Nucleus accumbens (tissue), 56 donors: Measurements from ENCODE around the gene PSTPIP1.

Source experiments
- DNase-seq, 56 donors: peaks; one replicate each; lab custom pipeline; 2025; lab: John Stamatoyannopoulos, UW

PSTPIP1 gene

DNA sequence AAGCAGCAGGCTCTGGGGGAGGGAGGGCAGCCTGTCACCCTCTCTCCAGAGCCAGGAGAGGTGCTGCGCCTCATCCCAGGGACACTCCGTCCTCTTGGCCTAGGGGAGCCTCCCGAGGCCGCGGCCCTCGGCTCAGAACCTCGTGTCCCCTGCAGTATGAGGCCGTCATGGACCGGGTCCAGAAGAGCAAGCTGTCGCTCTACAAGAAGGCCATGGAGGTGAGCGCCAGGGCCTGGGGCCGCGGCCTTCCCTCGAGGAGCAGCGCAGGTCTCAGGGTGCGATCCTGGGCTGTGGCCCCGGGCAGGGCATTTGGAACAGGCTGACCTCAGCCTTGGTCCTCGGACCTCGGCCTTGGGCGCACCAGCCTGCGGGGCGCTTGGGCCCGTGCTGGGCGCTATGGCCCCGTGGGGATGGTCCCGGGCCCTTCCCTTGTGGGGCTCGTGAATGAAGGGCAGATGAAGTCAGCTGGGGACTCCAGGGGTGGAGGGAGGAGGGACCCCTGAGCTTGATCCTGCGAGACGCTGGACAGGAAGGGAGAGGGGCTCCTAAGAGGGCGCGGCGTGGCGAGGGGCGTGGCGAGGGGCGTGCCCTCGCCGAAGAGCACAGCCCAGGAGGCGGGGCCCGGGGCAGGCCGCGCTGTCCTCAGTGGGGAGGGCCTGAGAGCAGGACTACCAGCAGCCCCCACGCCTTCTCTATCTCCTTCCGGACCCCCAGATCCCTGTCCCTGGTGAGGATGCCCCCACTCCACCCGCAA is 32.9 kb downstream of the PSTPIP1 start:
- DNase-seq: no peak

DNA sequence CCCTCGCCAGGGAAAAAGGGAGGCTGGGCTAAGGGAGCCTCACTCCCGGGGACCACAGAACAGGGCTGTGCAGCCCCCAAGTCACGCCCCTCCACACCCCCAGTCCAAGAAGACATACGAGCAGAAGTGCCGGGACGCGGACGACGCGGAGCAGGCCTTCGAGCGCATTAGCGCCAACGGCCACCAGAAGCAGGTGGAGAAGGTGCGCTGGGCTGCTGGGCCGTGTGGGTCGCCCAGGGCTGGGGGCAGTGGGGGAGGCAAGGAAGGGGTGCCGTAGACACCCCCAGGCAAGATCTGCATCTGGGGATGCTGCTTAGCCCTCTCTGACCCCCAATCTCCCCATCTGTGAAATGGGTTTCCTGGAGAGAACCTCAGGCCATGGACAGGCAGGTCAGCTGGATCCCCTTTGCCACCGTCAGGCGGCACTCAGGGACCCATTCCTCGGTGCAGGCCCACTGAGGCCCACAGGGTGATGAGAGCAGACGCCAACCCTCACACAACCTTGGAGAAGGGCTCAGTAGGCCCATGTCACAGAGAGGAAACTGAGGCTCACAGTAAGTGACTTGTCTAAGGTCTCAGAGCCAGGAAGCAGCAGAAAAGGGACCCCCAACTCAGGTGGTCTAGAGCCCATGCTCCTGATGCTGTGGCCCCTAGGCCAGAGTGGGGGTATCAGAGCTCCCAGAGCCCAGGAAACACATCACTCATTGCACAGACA is 33.7 kb downstream of the PSTPIP1 start:
- DNase-seq: no peak

DNA sequence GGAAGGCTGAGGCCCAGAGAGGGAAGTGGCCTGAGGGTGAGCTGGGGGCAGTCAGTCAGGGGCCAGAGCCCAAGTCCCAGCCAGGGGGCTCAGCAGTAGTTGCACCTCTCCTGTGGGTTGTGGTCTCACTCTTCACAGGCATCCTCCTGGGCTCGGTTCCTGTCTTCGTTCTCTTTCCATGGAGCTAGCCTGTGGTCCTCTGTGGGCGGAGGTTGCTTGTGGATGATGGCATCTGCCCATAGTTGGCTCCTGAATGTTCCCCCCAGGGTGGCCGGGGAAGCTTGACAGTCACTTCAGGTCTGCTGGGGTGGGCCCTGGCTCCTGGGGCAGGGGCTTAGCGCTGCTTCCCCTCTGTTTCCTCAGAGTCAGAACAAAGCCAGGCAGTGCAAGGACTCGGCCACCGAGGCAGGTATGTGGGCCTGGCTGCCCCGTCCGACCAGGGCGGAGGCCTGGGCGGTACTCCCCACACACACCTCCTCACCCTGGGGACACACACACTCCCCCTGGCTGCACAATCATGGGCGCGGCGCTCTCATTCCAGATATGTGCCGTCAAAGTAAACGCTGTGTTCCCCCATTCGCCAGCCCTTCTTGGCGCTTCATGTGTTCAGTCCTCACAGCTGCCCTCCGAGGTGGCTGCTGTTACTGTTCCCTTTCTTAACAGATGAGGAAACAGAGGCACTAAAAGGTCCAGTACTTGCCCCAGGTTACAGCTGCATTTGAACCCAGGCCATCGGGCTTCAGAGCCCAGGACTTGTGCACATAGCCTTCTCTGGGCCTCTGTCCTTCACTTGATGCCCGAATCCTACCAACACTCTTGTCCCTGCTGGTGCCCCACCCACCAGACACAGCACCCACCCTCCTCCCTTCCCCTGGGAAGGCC is 34.5 kb downstream of the PSTPIP1 start:
- no peak for DNase-seq

DNA sequence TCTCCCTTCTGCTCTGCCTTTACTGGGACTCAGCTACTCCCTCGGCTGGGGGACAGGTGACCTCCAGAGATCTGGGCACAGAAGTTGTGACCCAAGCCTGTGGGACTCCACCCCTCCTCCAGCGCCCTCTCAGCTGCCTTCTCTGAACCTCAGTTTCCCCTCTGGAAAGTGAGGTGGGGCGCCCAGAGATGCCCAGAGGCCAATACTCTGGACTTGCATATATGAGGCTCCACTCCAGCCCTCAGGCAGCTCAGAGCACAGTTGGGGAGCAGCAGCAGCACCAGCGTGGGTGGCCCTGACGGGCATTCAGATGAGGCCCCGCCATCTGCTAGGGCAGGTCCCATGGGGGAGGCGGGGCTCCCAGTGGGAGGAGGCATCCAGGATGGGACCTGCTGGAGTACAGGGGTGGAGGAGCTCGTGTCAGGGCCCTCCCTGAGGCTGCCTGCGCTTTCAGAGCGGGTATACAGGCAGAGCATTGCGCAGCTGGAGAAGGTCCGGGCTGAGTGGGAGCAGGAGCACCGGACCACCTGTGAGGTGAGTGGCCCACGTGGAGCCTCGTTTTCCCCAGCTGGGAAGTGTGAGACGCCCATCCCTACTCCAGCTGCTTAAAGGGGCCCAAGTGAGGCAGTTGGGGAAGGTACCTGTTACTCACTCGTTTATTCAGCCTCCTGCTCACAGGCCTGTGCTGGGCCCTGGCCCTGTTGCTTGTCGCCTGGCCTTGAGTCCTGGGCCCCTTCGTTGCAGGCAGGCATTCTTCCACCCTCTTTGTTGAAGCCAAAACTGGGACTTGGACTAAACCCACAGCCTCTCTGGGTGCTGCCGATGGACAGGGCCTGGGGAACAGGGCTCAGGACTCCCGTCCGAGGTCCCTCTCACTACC is 35.4 kb downstream of the PSTPIP1 start:
- no peak for DNase-seq

DNA sequence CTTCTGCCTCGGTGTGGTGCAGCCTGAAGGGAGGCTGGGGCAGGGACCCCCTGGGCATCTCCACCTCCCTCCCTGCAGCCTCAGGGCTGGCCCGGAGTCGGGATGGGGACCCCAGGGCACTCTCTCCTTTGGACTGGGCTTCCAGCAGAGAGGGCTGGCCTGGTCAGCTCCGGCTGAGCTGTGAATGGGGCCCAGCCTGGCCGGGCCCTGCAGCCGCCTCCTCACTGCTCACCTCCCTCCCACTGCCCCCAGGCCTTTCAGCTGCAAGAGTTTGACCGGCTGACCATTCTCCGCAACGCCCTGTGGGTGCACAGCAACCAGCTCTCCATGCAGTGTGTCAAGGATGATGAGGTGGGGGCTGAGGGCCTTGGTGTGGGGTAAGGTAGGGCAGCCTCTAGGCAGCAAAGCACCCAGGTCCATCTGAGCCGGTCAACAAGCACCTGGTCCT is 36.0 kb downstream of the PSTPIP1 start:
- no peak for DNase-seq

DNA sequence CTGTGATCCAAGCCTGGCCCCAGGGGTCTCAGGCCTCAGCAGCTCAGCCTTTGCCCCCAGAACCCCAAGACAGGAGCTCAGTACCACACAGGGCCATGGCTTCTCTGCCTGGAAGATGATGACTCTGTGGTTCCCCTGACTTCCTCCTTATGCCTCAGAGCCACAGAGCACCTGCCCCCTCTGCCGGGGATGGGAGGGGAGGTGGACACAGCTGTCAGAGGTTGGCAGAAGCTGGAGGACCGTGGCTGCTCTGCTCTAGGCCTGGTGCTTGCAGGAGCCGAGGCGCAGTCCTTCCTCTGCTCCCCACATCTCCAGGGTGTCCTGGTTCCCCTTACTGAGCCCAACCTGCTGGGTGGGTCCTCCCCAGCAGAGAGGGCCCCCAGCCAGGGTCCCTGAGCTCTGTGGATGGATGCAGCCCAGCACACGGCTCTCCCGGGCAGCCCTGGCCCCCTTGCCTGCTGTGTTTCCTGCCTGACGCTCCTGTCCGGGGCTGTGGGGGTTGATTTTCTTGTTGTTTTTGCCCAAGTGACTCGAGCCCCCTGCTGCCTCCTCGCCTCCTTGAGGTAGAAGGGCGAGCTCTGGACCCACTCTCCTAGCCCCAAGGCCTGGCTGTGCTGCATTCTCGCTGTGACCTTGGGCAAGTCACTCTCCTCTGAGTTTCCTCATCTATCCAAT is 36.6 kb downstream of the PSTPIP1 start:
- peak in 1 of 56 donors; percentile 24 for DNase-seq

DNA sequence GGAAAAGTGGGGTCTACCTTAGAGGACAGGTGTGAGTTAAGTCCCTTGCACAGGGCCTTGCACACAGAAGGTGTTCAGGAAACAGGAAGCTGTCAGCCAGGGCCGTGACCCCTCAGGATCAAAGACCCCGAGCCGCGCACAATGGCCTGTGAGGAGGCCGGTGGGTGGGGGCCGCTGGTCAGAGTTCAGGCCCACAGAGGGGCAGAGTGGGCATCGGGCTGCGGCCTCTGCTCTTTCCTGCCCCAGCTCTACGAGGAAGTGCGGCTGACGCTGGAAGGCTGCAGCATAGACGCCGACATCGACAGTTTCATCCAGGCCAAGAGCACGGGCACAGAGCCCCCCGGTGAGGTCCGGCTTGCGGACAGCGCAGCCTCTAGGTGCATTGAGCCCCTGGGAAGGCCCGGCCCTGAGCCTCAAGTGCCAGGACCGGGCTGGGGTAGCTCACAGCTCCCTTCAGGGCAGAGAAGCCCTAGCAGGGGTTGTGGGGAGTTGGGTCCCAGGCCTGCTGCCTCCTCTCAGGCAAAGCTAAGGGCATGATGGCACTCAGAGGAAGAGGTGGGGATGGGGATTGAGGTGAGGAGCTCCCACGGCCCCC is 37.2 kb downstream of the PSTPIP1 start:
- no peak for DNase-seq

DNA sequence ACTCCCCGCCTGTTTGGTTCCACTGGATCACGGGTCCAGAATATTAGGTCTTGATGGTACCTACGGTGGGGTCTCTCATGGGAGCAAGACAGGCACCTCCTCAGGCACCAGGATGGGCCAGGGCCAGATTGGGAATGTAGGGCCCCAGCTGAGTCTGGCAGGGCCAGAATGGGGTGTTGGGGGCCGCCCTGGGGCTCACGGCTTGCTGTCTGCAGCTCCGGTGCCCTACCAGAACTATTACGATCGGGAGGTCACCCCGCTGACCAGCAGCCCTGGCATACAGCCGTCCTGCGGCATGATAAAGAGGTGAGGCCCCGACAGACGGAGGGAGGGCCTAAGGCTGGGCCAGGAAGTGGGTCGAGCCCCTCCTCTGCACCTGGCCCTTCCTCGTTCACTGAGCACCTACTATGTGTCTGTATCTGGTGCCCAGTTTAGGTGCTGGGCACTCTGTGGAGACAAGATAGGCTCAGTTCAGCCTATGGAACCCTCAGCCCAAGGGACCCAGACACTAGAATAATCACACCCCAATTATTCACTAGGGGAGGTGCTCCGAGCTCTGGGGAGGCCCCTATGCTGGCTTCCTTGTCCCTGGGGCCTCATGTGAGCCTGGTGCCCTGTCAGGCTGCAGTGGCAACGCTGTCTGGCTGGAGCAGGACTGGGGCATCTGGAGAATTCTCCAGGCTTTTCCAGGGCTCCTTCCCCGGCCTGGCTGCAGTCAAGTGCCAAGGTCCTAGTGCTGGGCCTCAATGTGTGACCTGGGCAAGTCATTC is 37.9 kb downstream of the PSTPIP1 start:
- no peak for DNase-seq

DNA sequence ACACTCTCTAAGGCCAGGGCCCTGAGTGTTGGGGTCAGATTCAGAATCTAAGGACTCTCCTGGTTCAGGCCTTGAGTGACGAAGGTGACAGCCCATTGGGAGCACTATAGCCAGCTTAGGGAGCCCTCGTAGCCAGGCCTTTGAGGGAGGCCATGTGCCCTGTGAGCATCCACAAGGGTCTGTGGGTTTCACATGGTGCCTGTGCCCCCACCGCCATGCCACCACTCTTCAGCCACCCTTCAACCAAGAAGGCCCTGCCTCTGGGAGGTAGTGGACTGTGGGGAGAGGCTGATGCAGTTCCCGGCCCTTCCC is 38.4 kb downstream of the PSTPIP1 start:
- no peak for DNase-seq

DNA sequence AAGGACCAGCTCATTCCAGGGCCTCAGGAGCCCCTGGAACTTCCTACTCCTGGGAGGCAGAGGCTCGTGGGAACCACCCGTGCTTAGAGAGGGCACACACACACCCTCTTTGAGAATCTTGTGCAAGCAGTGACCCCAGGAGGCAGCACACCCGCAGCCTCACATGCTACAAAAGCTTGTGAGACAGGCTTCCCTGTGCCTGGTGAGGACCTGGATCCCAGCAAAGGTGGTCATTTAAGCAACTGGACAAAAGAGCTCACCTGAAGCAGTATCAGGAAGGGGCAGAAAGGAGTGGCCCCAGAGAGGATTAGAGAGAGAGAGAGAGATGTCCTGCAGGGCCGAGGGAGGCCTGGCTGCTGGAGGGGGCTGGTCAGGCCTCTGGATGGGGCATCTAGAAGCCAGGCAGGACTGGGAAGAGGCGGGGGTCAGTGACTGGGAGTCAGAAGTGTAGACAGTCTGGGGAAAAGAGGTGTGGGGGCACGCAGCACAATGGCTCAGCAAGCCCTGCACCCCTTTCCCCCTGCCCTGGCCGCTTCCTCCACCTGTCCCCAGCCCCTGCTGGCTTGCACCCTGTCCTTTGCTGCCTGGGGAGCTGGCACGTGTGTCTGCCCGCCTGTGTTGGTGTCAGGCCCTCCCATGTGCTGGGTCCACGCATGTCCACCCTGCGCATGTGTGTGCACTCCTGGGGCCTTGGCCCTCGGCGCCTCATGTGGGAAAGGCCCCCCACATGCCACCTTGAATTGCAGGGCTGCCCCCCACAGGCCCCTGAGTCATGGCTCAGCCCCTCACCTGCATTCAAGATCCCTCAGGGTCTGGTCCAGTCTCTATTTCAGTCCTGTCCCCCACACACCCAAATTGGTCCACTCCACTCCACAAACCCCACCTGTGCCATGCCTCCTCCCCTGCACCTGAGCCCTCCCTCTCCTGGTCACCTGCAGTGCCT is 39.1 kb downstream of the PSTPIP1 start:
- DNase-seq: no peak

DNA sequence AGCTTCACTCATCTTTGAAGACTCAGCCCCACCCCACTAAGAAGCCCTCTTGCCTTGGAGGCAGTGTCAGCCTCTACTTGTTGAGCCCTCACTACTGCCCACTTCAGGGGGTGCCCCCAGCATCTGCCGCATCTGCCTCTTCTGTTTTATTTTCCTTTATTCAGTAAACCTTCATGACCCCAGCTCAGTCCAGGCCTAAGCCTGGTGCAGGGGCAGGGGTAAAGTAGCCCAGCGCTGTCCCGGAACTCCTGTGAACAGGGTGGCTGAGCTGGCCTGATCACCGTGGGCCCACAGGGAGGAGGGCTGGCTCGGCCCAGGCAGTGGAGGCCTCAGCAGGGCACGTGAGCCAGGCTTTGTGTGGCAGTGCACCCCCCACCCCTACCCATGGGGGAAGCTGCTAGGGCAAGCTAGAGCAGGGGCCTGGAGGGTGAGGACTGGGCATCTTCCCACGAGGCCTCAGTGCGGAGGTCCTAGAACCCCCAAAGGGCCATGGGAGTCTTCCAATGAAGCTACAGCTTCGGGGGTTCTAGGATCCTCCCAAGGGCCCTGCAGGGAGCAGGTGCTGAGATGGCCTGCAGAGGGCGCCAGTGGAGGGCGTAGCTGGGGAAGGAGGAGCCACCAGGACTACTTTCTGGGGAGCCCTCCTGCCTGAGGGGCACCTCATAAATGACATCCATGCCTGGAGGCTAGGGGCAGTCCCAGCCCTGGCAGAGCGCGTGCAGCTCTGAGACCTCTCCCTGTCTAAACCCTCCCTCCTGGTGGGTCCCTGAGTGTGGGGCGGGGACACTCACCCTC is 40.0 kb downstream of the PSTPIP1 start:
- DNase-seq: peak in 18 of 56 donors; percentile 13 to 60 (median 40)

DNA sequence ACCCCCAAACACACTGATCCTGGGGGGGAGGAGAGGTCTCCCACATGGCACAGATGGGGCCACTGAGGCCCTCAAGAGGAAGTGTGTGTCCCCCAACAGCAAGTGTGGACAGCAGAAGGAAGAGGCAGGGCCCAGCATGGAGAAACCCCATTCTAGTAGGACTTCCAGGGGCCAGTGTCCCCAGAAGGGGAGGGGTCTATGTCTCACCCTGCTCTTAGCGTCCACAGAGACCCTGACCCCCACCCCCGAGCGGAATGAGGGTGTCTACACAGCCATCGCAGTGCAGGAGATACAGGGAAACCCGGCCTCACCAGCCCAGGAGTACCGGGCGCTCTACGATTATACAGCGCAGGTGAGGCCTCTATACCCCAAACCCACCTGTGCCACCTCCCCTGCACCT is 40.7 kb downstream of the PSTPIP1 start:
- no peak for DNase-seq

DNA sequence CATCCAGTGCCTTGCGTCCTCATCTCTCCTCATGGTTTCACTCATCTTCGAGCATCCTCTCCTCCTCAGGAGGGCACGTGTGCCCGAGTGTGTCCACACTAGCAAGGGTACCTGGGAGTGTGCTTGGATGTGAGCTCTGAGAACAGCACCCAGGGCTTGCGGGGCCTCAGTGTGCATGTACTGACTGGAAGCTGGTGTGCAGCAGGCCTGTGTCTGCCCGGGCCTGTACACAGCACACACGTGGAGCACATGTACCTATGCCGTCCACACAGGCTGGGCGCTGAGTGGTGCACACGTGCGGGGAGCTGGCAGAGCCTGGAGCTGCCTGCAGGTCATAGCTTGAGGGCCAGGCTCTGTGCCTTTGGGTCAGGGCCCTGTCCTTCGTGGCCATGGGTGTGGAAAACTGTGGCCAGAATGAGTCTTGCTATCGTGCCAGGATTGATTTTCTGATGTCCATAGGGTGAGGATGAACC is 41.1 kb downstream of the PSTPIP1 start:
- no peak for DNase-seq

DNA sequence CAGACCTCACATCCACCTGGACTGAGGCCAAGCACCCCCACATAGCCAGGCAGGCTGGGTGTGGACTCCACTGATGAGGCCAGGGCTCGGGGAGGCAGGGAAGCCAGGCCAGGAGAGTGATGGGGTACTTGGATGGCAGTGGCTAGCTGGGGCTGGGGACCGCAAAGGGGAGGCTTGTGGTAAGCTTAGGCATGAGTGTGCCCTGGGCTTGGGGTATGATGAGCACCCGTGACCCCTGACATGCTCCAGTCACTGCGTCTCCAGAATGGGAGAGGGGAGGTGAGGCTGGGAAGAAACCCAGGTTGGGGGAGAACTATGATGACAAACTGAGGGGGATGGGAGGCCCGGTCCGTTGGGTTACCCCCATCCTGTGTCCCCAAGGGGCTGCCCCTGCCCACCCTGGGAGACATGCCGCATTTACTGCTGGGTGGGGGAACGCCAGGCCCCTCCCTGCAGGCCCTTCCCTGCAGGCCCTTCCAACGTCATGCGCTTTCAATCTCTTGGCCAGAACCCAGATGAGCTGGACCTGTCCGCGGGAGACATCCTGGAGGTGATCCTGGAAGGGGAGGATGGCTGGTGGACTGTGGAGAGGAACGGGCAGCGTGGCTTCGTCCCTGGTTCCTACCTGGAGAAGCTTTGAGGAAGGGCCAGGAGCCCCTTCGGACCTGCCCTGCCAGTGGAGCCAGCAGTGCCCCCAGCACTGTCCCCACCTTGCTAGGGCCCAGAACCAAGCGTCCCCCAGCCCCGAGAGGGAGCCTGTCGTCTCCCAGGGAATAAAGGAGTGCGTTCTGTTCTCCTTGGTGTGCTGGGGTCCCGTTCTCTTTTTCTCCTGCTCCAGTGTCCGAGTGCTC is 41.8 kb downstream of the PSTPIP1 start:
- no peak for DNase-seq
